ENCODE measurements around the gene DCC. TPM values are rescaled to one million over a fixed set of nuclear protein-coding genes. Genes with fewer than 3 reads are reported as not detected.

DCC gene
- total RNA-seq, 1 experiment from 2014 or later = not detected

- Histone ChIP-seq H3K9me3 (ENCODE audit: low read length) (0 out of 2 replicates have a peak, but pooled peaks cover 3% of the 10 kb centered on the region), H3K4me2 (ENCODE audit: low read length) (no peak overlapping the region), H4K20me1 (ENCODE audit: low read length) (no peaks in the 10 kb centered on the region), H3K9ac (ENCODE audit: low read length) (no peak overlapping the region), H3K27me3 (ENCODE audit: low read length) (no peaks in the 10 kb centered on the region), H3F3A (ENCODE audit: low read length, unreplicated experiment) (no peaks in the 10 kb centered on the region), H3K4me3 (ENCODE audit: low read length) (no peak overlapping the region), H3K9me2 (replicated peaks; ENCODE audit: low read length) (no peaks in the 10 kb centered on the region), H3K4me1 (ENCODE audit: insufficient read depth, low read length) (no peaks in the 10 kb centered on the region), H3K79me2 (ENCODE audit: low read length) (no peaks in the 10 kb centered on the region), H2AFZ (ENCODE audit: low read length) (no peak overlapping the region), H3K27ac (ENCODE audit: low read length) (no peak overlapping the region), H3K36me3 (ENCODE audit: low read depth, low read length) (no peaks in the 10 kb centered on the region)
- DNase-seq = no peak
- BruUV-seq (replicated peaks) = no TSS peak
- CTCF ChIA-PET = no interaction called here
- POLR2A ChIA-PET (ENCODE audit: unreplicated experiment) = no interaction called here
- intact Hi-C loops (cut with micrococcal nuclease) = no loop called here
- TF ChIP-seq EZH2phosphoT487 (IDR thresholded peaks at IDR 0.05; ENCODE audit: borderline replicate concordance, low read length) (no peak), CTCF (conservative IDR thresholded peaks at IDR 0.05; ENCODE audit: low read depth, low read length) (no peak), EZH2 (IDR thresholded peaks at IDR 0.05; ENCODE audit: low read length, unreplicated experiment) (no peak)
- no peak for ATAC-seq
These were observed 102.7 kb downstream of the DCC start for GRCh38 chr18:52442686-52443085.

- Histone ChIP-seq H3F3A (ENCODE audit: low read length, unreplicated experiment) (no peaks in the 10 kb centered on the region), H3K79me2 (ENCODE audit: low read length) (no peaks in the 10 kb centered on the region), H3K27me3 (ENCODE audit: low read length) (no peaks in the 10 kb centered on the region), H3K4me1 (ENCODE audit: insufficient read depth, low read length) (no peaks in the 10 kb centered on the region), H2AFZ (ENCODE audit: low read length) (no peak overlapping the region), H3K9me3 (ENCODE audit: low read length) (no peaks in the 10 kb centered on the region; the same call in 1 of the 2 replicates), H3K27ac (ENCODE audit: low read length) (no peak overlapping the region), H3K36me3 (ENCODE audit: low read depth, low read length) (no peaks in the 10 kb centered on the region), H3K9me2 (replicated peaks; ENCODE audit: low read length) (no peaks in the 10 kb centered on the region), H3K9ac (ENCODE audit: low read length) (no peak overlapping the region), H3K4me2 (ENCODE audit: low read length) (no peak overlapping the region), H3K4me3 (ENCODE audit: low read length) (no peak overlapping the region), H4K20me1 (ENCODE audit: low read length) (no peaks in the 10 kb centered on the region)
- no TSS peak for BruUV-seq (replicated peaks)
- TF ChIP-seq EZH2 (IDR thresholded peaks at IDR 0.05; ENCODE audit: low read length, unreplicated experiment) (no peak), EZH2phosphoT487 (IDR thresholded peaks at IDR 0.05; ENCODE audit: borderline replicate concordance, low read length) (no peak), CTCF (conservative IDR thresholded peaks at IDR 0.05; ENCODE audit: low read depth, low read length) (no peak)
- DNase-seq (no peak), ATAC-seq (no peak)
- ChIA-PET POLR2A (ENCODE audit: unreplicated experiment) (no interaction called here), CTCF (no interaction called here)
- intact Hi-C loops (cut with micrococcal nuclease) = no loop called here
These were observed 111.3 kb downstream of the DCC start for GRCh38 chr18:52451256-52451655.

GRCh38 chr18:52451851-52452250, 111.9 kb downstream of the DCC start:
- POLR2A ChIA-PET (ENCODE audit: unreplicated experiment) = no interaction called here
- H3K4me2 ChIP-seq (ENCODE audit: low read length) = no peak overlapping the region
- no peaks in the 10 kb centered on the region for H3K79me2 ChIP-seq (ENCODE audit: low read length)
- no peaks in the 10 kb centered on the region for H3K27me3 ChIP-seq (ENCODE audit: low read length)
- H3K27ac ChIP-seq (ENCODE audit: low read length) = no peak overlapping the region
- H2AFZ ChIP-seq (ENCODE audit: low read length) = no peak overlapping the region
- no peaks in the 10 kb centered on the region for H3K36me3 ChIP-seq (ENCODE audit: low read depth, low read length)
- intact Hi-C loops (cut with micrococcal nuclease) = no loop called here
- ATAC-seq = no peak
- H3K9me3 ChIP-seq (ENCODE audit: low read length) = no peaks in the 10 kb centered on the region; the same call in 1 of the 2 replicates
- no peak for DNase-seq
- H3K9me2 ChIP-seq (replicated peaks; ENCODE audit: low read length) = no peaks in the 10 kb centered on the region
- no peaks in the 10 kb centered on the region for H3F3A ChIP-seq (ENCODE audit: low read length, unreplicated experiment)
- no peak for TF ChIP-seq EZH2phosphoT487 (IDR thresholded peaks at IDR 0.05; ENCODE audit: borderline replicate concordance, low read length)
- TF ChIP-seq CTCF (conservative IDR thresholded peaks at IDR 0.05; ENCODE audit: low read depth, low read length) = no peak
- TF ChIP-seq EZH2 (IDR thresholded peaks at IDR 0.05; ENCODE audit: low read length, unreplicated experiment) = no peak
- no peaks in the 10 kb centered on the region for H4K20me1 ChIP-seq (ENCODE audit: low read length)
- no peaks in the 10 kb centered on the region for H3K4me1 ChIP-seq (ENCODE audit: insufficient read depth, low read length)
- CTCF ChIA-PET = no interaction called here
- no peak overlapping the region for H3K9ac ChIP-seq (ENCODE audit: low read length)
- BruUV-seq (replicated peaks) = no TSS peak
- H3K4me3 ChIP-seq (ENCODE audit: low read length) = no peak overlapping the region

Measured in PC-3 (cell line).